Measurements from ENCODE around the gene MIA3. TPM values are rescaled to one million over a fixed set of nuclear protein-coding genes. Genes with fewer than 3 reads are reported as not detected.

Gene MIA3
- total RNA-seq, 4 donors from 2014 or later: 29.9 to 62.3 (median 46.1) TPM

DNA sequence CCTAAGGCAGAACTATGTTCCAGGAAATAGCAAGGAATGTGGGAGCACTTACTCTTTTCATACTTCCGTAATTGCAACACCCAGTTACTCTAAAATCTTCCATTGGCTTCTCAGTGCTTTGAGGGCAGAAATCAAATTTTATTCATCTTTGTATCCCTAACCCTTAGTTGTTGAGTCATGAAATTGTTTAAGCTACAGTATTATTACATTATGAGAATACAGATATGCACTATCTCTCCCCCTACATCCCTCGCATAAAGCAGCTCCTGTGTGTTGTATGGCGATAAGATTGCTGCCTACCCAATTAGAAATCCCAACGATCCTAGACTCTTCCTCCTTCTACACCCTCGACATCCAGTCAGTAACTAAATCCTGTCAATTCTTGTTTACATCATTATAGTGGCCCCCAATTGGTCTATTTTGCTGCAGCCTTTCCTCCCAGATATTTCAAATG is 91.8 kb downstream of the MIA3 start:
- no peak for DNase-seq (ENCODE audit: low spot score in 2 of 2)
- H3K4me1 ChIP-seq: peaks cover 20% of the 10 kb centered on the region
- WGBS: 86% methylated on average over 5 of the region's 5 CpGs
- no peaks in the 10 kb centered on the region for H3K27me3 ChIP-seq
- H3K36me3 ChIP-seq: no peaks in the 10 kb centered on the region
- no peak overlapping the region for H3K4me3 ChIP-seq
- H3K9me3 ChIP-seq: no peaks in the 10 kb centered on the region
- no peak for TF ChIP-seq EP300 (IDR thresholded peaks at IDR 0.05)
- TF ChIP-seq POLR2AphosphoS5 (IDR thresholded peaks at IDR 0.05): no peak
- no peak for TF ChIP-seq POLR2A (IDR thresholded peaks at IDR 0.05)
- TF ChIP-seq, protein P1, sequence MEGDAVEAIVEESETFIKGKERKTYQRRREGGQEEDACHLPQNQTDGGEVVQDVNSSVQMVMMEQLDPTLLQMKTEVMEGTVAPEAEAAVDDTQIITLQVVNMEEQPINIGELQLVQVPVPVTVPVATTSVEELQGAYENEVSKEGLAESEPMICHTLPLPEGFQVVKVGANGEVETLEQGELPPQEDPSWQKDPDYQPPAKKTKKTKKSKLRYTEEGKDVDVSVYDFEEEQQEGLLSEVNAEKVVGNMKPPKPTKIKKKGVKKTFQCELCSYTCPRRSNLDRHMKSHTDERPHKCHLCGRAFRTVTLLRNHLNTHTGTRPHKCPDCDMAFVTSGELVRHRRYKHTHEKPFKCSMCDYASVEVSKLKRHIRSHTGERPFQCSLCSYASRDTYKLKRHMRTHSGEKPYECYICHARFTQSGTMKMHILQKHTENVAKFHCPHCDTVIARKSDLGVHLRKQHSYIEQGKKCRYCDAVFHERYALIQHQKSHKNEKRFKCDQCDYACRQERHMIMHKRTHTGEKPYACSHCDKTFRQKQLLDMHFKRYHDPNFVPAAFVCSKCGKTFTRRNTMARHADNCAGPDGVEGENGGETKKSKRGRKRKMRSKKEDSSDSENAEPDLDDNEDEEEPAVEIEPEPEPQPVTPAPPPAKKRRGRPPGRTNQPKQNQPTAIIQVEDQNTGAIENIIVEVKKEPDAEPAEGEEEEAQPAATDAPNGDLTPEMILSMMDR (IDR thresholded peaks at IDR 0.05): no peak
- no peak overlapping the region for H3K27ac ChIP-seq

DNA sequence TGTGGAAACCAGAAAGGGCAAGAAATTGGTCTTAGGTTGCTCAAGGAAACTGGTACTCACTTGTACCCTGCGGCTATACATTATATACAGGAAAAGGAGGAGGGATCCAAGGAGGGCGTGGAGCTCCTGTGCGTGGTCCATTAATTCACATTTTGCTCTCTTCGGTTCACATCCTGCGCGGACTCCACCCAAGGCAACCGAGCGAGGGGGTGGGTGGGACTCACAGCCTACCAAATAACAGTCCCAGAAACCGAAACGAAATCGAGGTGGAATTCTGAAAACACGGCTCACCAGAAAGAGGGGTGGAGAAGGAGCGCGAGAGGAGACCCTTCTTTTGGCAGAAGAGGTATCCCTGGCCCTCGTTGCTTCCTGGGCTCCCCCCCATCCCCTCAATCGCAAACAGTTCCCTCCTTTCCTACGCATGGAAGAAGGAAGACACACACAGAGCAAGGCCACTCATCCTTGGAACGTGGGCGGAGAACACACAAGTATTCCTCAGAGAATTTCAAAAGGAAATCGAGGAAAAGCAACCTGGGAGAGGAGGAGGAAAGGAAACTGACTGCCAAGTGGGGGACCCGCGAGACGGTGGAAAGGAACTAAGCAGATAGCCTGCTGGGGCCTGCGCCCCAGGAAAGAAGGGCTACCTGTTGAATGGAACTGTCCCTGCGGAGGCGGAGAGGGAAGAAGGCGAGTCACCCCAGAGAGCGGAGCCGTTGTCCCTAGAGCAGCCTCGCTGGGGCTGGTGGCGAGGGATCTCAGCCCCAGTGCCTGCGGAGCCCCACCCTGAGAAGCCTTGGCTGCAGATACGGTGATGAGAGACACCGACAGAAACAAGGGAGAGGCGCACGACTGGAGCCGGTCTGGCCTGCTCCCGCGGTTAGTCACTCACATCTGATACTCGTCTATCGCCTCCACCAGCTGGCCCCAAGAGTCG is 93.7 kb downstream of the MIA3 start:
- H3K36me3 ChIP-seq: peaks cover 11% of the 10 kb centered on the region
- peak overlapping the region; percentile 87 for H3K4me3 ChIP-seq
- WGBS: under 1% methylated on average over 42 of the region's 42 CpGs
- H3K4me1 ChIP-seq: peaks cover 23% of the 10 kb centered on the region
- H3K9me3 ChIP-seq: no peaks in the 10 kb centered on the region
- TF ChIP-seq EP300 (IDR thresholded peaks at IDR 0.05): no peak
- TF ChIP-seq POLR2AphosphoS5 (IDR thresholded peaks at IDR 0.05): peak in 1 of 3 donors; percentile 24
- TF ChIP-seq, protein P1 (IDR thresholded peaks at IDR 0.05): no peak
- no peaks in the 10 kb centered on the region for H3K27me3 ChIP-seq
- peak overlapping the region; percentile 94 for H3K27ac ChIP-seq
- peak in 1 of 2 donors; percentile 85 for DNase-seq (ENCODE audit: low spot score in 2 of 2)

DNA sequence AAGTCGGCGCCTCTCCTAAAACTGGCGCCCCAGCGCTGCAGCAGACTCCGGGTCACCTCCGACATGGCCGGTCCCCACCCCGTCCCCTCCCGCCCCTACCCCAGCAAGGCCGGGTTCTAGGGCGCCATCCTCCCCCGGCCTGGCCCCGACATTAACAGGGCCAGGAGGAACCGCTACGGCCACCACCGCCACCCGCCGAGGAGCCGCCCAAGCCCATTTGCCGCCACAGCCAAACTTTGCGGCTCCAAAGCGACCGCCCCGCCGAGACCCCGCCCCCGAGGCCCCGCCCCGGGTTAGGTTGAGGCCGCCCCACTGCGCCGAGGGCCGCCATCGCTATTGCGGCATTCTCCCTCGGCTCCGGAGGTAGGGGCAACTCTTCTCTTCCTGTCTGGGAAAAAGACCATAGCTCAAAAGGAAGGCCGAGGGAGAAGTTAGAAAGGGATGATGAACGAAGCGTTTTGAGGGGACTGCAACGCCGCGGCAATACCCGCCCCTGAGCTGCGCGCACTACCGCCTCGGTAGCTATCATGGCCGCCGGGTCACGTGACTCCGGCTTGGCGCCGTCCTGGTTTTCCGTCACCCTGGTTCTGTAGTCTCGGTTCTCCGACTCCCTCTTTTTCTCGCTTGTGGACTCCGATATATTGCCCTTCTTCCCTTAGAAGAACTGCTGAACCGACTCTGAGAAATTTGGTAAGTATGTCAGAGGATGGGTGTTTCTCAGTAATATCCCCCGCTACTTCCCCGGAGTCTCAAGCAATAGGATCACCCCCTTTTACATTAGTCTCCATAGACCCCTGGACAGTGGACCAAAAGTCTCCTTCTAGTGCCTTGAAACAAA is 94.6 kb downstream of the MIA3 start, which contains the start of the genes AIDA and BROX:
Gene AIDA, minus strand, starts transcription at position 239 of the 838 bp plus-strand sequence. Its CDS starts 174 bp downstream, at position 65.
Gene BROX, plus strand, starts transcription at position 312 of the 838 bp plus-strand sequence. CDS start 3,136 bp downstream, outside the sequence.
- DNase-seq (ENCODE audit: low spot score in 2 of 2): peak; percentile 97 to 98

DNA sequence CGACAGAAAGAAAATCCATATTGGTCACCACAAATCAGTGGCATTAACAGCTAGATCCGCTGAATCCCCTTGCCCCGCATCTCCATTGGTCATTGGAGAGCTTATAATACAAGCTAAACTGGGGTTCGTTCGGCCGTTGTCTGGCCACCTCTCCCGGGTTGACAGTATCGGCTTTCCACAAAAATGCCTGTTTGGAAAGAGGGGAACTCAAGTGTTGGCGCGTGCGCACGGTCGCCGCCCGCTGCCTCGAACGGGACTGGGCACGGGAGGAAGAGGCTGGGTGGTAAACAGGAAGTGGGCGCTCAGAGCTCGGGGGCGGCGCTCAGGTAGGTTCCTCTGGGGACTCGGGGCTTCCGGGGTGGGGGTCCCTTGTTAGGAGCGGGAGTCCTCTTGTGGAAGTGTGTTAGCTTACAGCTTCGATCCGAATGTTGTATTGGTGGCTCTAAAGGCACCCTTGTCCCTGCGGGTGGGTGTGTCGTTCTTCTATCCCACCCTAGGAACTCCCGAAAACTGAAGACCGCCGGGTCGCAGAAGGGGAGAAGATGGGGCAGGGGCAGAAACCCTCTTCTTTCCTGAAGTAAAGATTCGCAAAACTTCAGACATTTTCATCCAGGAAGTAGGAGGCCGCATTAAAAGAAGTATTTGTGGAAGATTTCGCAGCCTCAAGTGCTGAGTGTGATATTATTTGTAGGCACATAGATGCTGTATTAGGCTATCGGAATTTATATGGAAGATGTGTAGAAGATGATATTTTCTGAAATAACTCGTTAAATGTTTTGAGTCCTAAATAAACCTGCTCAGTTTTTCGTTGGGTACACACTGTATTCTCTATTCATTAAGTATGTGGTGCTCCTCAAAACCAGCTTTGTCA is 95.4 kb downstream of the MIA3 start:
- peaks cover 28% of the 10 kb centered on the region for H3K36me3 ChIP-seq
- H3K27ac ChIP-seq: peak overlapping the region; percentile 94
- H3K4me3 ChIP-seq: peak overlapping the region; percentile 87
- H3K4me1 ChIP-seq: peaks cover 23% of the 10 kb centered on the region
- no peaks in the 10 kb centered on the region for H3K9me3 ChIP-seq
- H3K27me3 ChIP-seq: no peaks in the 10 kb centered on the region
- TF ChIP-seq, protein P1 (IDR thresholded peaks at IDR 0.05): no peak
- TF ChIP-seq POLR2A (IDR thresholded peaks at IDR 0.05): peak in 1 of 2 donors; percentile 57
- peak in 2 of 3 donors; percentile 24 to 62 for TF ChIP-seq POLR2AphosphoS5 (IDR thresholded peaks at IDR 0.05)
- peak; percentile 96 for DNase-seq (ENCODE audit: low spot score in 2 of 2)
- WGBS: under 1% methylated on average over 23 of the region's 39 CpGs

More for the DNA sequence above, 94.6 kb downstream of the MIA3 start, which contains the start of the genes AIDA and BROX:
- TF ChIP-seq POLR2AphosphoS5 (IDR thresholded peaks at IDR 0.05): no peak
- TF ChIP-seq POLR2A (IDR thresholded peaks at IDR 0.05): peak in 1 of 2 donors; percentile 17
- no peak for TF ChIP-seq EP300 (IDR thresholded peaks at IDR 0.05)
- TF ChIP-seq, protein P1 (IDR thresholded peaks at IDR 0.05): no peak
- Histone ChIP-seq H3K4me3 (peak within 1 kb of the TSS; percentile 87), H3K4me1 (peaks cover 23% of the 10 kb centered on the region), H3K36me3 (peaks cover 20% of the 10 kb centered on the region), H3K27ac (peak within 1 kb of the TSS; percentile 94), H3K27me3 (no peaks in the 10 kb centered on the region), H3K9me3 (no peaks in the 10 kb centered on the region)
- 1% methylated on average over 25 of the region's 62 CpGs for WGBS
